ENCODE data around the gene CTDP1.

CTDP1 gene

DNA sequence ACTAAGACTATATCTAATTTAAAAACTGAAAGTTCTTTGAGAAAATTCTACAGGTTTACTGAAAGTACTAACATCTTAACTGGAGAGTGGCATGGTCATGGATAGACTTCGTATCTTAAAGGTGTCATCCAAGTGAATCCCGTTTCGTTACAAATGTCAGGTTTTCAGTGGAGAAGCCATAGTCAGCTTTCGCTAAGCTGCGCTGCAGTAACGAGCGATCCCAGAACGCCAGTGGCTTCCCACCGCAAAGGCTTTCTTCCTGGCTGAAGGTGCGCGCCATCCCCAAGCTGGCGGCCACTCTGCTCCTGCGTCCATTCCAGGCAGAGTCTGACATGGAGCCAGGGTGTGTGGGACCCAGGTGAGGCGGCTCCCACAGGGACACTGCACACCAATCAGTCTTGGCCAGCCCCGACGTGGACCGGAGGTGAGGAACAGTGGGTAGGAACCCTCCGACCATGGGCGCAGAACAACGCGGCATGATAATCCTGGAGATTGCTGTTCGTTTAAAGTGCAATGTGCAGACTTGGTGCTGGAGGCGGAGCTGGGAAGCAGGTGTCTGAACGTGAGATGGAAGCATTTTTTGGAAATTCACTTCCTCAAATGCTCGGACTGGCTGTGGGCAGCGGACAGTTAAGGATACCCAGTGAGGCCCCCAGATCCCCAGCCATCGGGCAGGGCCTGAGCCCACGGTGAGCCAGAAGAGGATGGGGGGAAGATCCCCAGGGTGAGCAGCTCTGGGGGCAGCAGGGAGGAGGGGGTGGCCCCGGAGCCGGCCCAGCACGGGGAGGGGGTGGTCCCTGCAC lies 90.3 kb downstream of the CTDP1 start:
- DNase-seq: peak; percentile 6

DNA sequence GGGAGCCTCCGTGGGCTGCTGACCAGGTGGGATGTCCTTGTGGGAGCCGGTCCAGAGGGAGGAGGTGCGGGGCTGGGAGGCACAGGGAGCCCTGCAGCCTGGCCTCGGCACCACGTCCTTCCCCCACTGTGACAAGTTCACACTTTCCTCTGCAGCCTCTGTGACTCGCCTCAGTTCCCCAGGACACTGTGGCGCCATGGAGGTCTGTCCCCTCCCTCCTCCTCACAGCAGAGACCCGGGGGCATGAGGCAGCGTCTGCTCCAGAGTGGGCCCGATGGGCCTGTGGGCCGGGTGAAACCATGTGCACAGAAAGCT lies 90.9 kb downstream of the CTDP1 start:
- no peak for DNase-seq

GRCh38 chr18:79770826-79771225 lies 91.2 kb downstream of the CTDP1 start:
- peak; percentile 2 for DNase-seq

- peak; percentile 4 for DNase-seq
Observed at GRCh38 chr18:79771446-79772107, 92.0 kb downstream of the CTDP1 start.

GRCh38 chr18:79772108-79772864 lies 92.7 kb downstream of the CTDP1 start:
- DNase-seq: no peak

DNA sequence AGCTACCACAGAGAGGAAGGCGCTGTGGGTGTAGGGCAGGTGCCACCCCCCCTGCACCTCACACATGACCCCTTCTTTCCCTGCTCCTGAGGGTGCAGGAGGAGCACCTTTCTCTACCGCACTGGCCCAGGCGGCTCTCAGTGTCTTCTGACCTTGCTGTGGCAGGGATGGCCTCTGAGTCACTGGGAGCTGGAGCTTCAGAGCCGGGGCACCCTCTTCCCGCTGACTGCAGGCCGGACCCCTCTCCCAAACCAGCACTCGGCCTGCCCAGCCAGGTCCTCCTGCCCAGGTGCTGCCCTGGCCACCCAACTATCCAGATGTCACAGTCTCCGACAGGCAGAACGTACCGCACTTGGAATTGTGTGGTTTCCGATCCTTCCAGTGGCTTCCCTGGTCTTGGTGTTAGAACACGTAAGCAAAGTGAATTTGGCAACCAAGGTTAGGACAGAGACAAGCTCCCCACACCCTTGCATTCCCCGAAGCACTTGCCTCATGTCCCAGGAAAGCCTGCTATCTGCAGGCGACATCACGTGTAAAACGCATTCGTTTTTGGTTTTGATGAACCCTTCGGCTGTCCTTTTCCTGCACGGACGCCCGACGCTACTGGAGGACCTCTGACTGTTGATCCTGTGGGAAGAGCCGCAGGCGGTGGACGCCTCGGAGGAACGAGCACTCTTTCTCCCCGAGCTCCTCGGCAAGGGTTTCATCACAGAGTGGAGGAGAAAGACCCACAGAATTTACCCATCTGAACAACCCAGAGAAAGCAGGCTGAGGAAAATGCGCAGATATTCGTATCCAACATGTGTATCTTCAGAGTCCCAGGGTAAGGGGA lies 93.5 kb downstream of the CTDP1 start:
- DNase-seq: no peak

DNA sequence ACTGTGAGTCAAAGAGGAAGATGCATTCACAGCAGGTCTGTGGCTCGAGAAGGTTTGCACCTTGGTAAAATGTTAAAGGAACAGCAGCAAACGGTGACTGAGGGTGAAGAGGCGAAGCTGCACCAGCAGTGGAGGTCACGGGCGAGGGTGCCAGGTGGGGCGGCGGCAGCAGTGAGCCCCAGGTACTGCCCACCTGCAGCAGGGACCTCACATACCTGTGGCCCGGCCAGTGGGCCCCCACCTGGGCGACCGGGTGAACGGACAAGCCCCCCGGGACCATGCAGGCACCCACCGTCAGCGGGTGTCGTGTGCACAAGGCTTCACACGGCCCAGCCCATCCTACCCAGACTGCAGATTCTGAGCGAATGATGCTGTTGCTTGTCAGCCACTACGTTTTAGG lies 94.5 kb downstream of the CTDP1 start:
- DNase-seq: no peak

- DNase-seq: no peak
Observed at GRCh38 chr18:79775441-79776221, 96.0 kb downstream of the CTDP1 start.

GRCh38 chr18:79776674-79777073 lies 97.1 kb downstream of the CTDP1 start:
- DNase-seq: no peak

GRCh38 chr18:79778291-79778791 lies 98.7 kb downstream of the CTDP1 start:
- DNase-seq: no peak

DNA sequence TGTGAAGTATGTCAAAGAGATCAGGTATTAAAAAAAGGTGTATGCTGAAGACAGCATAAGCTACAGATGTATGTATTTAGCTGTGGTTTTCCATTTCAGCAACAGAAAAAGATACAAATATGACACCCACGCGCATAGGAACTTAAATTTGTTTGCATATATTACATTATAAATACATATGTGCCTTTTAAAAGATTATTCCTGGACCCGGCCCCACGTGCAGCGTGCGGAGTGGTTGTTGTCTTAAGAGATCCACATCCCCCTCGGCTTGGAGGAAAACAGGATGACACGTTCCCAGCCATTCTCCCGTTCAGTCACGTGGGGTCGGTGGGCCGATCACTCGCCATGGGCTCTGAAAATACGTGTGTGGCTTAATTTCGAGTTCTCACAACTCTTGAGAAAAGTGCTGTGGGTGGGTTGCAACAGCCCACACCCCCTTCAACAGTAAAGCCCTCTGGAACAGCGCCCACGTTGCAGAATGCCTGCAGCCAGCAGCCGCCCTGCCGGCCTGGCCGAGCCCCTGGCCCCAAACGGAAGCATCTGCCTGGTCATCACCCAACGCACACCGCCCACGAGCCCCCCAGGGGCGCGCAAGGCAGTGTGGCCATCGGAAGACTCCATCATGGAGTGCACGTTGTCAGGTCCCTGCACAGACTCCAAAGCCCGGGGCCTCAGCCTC lies 99.6 kb downstream of the CTDP1 start:
- no peak for DNase-seq

DNA sequence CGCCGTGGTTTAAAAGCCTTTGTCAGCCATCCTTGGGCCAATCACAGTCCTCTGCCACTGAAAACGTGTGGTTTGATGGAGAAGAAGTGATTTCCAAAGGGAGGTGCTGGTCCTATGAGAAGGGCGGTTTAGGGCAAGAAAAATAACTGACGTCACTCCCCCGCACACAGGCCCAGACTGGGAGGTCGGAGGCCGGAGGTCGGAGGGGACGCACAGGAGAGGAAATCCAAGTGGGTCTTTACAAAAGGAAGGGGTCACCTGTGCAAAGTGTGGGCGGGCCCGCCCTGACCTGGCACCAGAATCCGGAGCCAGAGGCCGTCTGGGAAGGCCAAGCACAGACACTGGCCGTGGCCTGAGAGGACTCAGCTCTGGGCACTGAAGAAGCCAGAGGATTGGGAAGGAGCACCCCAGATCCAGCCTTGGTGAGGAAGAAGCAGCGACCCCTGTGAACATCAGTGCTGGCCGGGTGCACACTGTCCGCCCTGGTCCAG lies 100.1 kb downstream of the CTDP1 start:
- DNase-seq: no peak

GRCh38 chr18:79780547-79780946 lies 100.9 kb downstream of the CTDP1 start:
- DNase-seq: no peak

DNA sequence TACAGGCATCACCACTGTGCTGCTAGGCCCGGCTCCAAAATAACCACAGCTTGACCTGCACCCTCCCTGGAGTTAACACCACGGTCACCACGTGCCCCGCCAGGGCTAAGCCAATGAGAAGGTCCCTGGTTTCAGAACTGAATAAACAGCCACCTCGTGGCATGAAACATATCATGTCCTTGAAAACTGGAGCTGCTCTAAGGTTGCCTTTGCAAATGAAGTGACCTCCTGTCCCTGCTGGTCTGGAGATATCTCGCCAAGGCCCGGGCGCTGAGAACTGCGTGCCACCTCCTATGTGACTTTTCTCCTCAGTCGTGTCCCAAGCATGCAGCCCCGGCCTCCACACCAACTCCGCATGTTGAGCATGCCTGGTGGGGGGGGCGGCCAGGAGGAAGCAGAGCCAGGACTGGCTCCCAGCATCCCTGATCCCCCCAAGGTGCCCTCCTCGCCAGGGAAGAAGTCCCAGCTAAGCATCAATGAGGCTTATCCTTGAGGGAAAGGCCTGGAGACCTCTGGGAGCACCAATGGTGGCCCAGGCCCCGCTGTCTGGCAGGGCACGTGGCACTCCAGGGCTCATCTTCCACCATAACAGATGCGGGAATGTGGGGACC lies 101.8 kb downstream of the CTDP1 start:
- no peak for DNase-seq

- no peak for DNase-seq
Observed at GRCh38 chr18:79782566-79783308, 103.1 kb downstream of the CTDP1 start.

- DNase-seq: no peak
Observed at GRCh38 chr18:79784071-79784913, 104.7 kb downstream of the CTDP1 start.

GRCh38 chr18:79784965-79785770 lies 105.6 kb downstream of the CTDP1 start:
- no peak for DNase-seq

- no peak for DNase-seq
Observed at GRCh38 chr18:79785831-79786230, 106.2 kb downstream of the CTDP1 start.
